C4-2B (cell line): Measurements from ENCODE around the gene PSMA3.

Experiments used
- CTCF ChIP-seq: fragments of 450-650 bp; conservative IDR thresholded peaks from 2 replicates; pipeline ENCODE4 v1.5.1; 2017; ENCODE audit warnings: mild to moderate bottlenecking
- ZFX ChIP-seq: fragments of 450-650 bp; IDR thresholded peaks from 2 replicates; pipeline ENCODE4 v1.6.1; 2017

- TF ChIP-seq CTCF (no peak), ZFX (no peak)
Measured at GRCh38 chr14:58281969-58282368, 37.3 kb downstream of the PSMA3 start.
